Stimulated activated CD4-positive, alpha-beta T cell treated with anti-CD3 and anti-CD28 coated beads, Interleukin-12 subunit alpha, Interleukin-12 subunit beta, amount 100 ng/mL, for 48 hours (primary cell): ENCODE data around the gene STON1.
"Not testable (repeated sequence)": the region's sequence is repeated elsewhere in the genome, so short reads cannot be mapped to it uniquely, and the experiment has no call there.

ENCODE experiments used
- DNase-seq, 3 donors: peaks; one replicate each; pipeline ENCODE4 v3.0.0-alpha.2; 2020; ENCODE audit warnings: low read depth in 2 of 3, low spot score in 1 of 3

Gene STON1, protein sequence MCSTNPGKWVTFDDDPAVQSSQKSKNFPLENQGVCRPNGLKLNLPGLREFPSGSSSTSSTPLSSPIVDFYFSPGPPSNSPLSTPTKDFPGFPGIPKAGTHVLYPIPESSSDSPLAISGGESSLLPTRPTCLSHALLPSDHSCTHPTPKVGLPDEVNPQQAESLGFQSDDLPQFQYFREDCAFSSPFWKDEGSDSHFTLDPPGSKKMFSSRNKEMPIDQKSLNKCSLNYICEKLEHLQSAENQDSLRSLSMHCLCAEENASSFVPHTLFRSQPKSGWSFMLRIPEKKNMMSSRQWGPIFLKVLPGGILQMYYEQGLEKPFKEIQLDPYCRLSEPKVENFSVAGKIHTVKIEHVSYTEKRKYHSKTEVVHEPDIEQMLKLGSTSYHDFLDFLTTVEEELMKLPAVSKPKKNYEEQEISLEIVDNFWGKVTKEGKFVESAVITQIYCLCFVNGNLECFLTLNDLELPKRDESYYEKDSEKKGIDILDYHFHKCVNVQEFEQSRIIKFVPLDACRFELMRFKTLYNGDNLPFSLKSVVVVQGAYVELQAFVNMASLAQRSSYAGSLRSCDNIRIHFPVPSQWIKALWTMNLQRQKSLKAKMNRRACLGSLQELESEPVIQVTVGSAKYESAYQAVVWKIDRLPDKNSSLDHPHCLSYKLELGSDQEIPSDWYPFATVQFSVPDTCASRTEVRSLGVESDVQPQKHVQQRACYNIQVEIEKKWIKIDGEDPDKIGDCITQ

DNA sequence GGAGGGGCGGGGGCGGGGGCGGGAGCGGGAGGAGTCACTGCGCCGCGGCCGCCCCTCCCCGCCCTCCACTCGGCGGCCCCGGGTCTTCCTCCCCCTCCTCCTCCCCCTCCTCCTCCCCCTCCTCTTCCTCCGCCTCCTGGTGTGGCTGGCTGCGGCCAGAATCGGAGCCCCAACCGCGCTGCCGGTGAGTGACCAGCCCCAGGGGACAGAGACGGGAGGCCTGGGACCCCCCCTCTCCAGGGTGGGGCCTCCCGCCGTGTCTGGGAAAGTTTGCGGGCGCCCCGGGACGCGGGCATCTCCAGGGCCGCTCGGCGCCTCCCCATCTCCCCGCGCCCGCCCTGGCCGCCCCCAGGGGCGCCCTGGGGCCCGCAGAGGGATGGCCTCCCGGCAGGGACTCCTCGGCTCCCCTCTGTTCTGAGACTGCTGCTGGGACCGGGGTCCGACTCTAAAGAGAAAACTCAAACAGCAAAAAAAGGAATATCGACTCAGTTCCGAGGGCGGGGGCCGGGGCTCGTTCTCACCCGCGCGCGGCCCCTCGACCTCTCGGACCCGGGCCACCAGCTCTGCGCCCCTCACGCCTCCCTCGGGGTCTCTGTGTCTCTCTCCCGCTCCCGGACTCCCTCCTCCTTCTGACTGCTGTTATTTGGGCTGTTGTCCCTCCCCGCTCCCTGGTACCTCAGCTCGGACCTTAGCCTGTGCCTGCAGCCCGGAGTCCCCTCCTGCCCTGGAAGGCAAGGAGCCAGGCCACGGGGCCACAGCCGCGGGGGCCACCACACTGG lies at the start of gene STON1:
STON1 (plus strand) TSS at position 122 of the 779 bp plus-strand sequence. CDS start 50,480 bp downstream, outside the sequence.
- peak in 1 of 3 donors; percentile 8 for DNase-seq

GRCh38 chr2:48480526-48480925 lies 49.4 kb upstream of the STON1 start:
- DNase-seq: no peak

GRCh38 chr2:48482313-48482712 lies 47.6 kb upstream of the STON1 start:
- DNase-seq: no peak

DNA sequence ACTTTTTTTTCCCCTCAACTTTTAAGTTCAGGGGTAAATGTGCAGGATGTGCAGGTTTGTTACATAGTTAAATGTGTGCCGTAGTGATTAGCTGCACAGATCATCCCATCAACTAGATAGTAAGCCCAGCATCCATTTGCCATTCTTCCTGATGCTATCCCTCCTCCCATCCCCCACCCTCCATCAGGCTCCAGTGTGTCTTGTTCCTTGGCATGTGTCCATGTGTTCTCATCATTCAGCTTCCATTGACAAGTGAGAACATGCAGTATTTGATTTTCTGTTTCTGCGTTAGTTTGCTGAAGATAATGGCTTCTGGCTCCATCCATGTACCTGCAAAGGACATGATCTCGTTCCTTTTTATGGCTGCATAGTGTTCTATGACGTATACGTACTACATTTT lies 47.2 kb upstream of the STON1 start:
- DNase-seq: no peak

- no peak for DNase-seq
Observed at GRCh38 chr2:48483506-48483905, 46.4 kb upstream of the STON1 start.

- DNase-seq: no peak
Observed at GRCh38 chr2:48483916-48484315, 46.0 kb upstream of the STON1 start.

DNA sequence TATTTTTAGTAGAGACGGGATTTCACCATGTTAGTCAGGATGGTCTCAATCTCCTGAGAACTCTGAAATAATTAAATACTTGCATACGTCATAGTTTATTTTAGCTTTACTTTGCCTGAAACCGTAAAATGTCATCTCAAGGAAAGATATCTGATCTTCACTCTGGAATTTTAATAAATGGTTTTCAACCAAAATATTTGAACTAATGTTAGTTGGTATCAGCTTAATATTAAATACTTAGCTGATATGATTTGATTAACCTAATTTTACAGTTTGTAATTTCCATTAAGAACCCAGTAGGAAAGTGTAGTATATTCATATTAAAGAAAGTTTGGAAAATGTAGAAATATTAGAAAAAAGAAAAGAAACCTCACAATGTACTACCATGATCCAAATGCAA lies 41.4 kb upstream of the STON1 start:
- DNase-seq: no peak

DNA sequence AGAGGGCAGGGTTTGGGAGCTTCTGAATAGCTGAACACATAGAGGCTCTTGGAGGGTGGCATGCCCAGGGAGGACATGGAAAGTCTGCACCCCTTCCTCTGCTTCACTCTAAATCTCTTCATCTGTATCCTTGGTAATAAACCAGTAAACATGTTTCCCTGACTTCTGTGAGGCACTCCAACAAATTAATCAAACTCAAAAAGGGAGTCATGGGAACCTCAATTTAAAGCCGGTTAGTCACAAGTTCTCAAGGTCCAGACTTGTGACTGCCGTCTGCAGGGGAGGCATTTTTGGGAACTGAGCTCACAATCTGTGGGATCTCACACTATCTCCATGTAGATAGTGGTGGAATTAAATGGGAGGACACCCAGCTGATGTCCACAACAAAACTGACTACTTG lies 33.1 kb upstream of the STON1 start:
- no peak for DNase-seq

DNA sequence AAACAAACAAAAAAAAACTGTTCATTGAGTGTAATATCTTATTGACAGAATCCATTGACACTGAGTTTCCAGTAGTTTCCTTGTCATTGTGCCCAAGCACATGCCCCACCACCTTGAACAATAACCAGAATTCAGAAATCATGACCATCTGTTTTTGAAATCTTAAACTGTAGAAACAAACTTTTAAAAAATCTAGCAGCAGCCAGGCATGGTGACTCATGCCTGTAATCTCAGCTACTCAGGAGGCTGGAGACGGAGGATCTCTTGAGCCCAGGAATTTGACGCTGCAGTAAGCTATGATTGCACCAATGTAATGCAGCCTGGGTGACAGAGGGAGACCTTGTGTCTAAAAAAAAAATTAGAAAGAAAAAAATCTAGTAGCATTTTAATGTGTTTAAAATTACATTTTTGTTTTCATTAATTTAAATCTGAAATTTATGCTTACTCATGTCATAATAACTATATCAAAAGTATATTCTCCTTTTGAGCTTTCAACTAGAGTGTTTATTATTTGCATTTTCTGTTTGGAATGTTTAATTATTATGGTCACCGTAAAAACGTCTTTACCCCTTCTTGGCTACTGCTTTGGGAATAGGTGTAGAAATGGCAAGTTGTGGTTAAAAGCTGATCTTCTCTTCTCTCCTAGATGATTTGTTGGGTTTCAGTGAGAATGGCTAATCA lies 25.2 kb upstream of the STON1 start:
- DNase-seq: no peak

GRCh38 chr2:48507111-48507510 lies 22.8 kb upstream of the STON1 start:
- DNase-seq: no peak

GRCh38 chr2:48508461-48509124 lies 21.4 kb upstream of the STON1 start:
- DNase-seq: no peak

DNA sequence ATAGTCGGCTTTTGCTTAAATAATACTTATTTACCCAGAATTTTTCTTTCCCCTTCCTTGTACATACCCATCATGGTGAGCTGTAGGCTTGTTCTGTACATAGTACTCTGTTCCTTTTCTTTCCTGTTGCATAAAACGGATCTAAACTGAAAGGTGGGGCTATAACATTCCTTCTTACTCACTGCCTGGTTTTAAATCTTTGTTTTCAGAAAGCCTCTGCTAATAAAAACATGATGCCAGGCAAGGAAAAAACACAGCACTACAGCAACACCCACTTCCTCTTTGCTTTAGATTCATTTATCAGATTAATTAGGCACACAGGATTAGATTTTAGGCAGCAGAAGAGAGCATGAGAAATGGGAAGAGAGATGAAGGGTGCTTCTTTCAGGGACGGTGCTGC lies 19.6 kb upstream of the STON1 start:
- no peak for DNase-seq

DNA sequence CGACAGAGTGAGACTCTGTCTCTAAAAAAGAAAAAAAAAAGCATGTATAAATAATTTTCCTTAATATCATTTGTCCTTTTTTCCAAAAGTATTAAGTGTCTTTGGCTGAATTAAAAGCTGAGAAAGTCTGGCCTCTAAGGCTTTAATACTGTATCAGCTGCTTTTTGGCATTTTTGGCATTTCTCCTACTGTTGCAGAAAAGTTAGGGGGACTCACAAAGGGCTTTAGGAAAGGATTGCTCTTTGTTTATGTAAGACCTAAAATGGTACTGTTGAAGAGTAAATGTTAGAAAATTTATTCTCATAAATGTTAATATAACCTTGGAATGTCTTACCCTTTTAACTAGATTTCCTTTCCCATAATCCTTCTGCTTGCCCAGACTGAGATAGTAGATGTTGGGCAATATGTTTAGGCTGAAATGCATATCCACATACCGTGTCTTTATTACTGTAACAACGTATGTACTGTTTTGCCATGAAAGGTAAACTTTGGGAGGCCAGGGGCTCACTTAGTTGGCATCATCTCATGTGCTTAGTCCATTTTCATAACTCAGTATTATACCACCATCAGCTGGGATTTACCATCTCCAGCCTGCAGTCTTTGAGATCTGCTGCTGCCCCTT lies 18.0 kb upstream of the STON1 start:
- DNase-seq: no peak

DNA sequence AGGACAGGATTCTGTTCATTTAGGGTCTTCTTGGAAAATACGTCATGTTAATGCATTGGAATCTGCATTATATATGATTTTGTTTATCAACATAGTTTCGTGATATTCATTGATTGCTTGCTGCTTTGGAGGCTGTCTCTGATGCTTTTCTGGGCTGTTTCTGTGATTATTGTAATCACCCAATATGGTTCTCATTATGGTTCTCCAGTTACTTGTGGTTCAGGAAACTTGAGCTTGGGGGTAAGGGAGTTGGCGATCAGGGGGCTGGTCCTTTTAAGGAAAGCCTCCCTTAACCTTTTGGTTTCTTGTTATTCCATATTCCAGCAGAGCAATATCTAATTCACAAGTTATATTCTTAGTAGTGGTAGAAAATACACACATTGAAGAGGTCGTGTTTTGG lies 17.4 kb upstream of the STON1 start:
- DNase-seq: no peak

GRCh38 chr2:48514348-48515003 lies 15.5 kb upstream of the STON1 start:
- DNase-seq: no peak

GRCh38 chr2:48515513-48515985 lies 14.4 kb upstream of the STON1 start:
- DNase-seq: no peak

DNA sequence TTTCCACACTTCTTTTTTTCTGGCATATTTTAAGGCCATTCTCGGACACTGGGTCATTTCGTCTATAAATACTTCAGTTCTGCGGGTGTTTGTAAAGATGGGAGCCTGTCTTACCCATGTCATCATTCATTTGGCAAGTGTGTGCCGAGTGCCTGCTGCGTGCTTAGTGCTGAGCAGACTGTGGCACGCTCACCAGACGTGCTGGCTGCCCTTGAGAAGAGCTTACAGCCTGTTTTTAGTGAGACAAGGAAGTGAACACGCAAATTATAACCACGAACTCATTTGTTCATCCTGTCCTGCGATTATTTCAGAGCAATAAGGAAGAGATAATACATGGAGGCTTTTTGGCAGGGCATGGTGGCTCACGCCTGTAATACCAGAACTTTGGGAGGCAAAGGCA lies 10.4 kb upstream of the STON1 start:
- DNase-seq: no peak

GRCh38 chr2:48524756-48525155 lies 5.2 kb upstream of the STON1 start:
- not testable (repeated sequence) for DNase-seq

DNA sequence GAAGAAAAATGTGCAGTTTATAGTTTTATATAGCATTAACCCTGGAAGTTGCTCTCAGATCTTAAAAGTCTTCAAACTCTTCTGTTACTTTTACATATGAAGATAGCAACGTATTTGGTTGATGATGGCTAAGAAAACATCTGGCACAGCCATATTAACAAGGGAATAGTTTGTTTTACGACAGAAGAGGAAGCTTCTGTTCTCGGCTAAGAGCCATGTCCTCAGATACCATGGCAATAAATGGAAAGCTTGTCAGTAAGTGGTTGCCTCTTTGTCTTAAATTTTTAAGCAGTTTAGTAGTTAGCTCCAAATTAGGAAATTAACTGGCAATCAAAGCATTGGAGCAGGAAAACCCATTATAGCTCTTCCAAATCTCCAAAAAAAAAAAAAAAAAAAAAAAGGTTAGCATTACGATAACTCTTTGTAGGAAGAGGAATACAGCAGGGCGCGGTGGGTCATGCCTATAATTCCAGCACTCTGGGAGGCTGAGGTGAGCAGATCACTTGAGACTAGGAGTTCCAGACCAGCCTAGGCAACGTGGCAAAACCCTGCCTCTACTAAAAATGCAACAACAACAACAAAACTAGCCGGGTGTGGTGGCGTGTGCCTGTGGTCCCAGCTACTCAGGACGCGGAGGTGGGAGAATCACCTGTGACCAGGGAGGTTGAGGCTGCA lies 4.5 kb upstream of the STON1 start:
- no peak for DNase-seq
